ENCODE results near the gene CNTNAP2. TPM values are rescaled to one million over a fixed set of nuclear protein-coding genes. Genes with fewer than 3 reads are reported as not detected.

The CNTNAP2 gene
- total RNA-seq, 1 donor from 2014 or later, result 9.2 TPM

DNA sequence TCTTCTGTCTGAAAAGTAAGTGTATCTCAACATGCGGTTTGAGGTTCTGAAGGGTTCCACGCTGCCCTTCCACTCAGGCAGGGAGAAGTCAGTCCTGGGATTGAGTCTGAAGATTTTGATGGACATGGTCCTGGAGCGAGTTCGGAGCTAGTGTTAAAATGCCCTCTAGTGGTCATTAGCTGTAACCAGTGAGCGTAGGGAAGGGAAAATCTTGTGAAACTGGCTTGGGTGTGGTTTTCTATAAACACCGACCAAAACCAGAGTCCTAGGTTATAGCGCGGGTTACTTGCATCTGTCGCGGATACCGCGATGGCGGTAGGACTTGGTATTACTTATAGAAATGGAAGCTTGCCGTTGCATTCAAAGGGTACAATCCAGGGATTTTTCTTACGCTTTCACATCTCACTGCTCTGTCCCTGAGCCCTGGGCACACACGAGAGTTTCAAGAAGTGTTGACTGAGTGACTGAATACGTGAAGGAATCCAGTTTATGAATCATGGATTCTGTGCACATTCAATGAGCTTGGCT lies 2125.8 kb downstream of the CNTNAP2 start:
- peak overlapping the region; percentile 34 for H3K4me3 ChIP-seq (ENCODE audit: low read depth, low read length)
- peak; percentile 44 for DNase-seq (ENCODE audit: low read depth)
- TF ChIP-seq, protein P1, sequence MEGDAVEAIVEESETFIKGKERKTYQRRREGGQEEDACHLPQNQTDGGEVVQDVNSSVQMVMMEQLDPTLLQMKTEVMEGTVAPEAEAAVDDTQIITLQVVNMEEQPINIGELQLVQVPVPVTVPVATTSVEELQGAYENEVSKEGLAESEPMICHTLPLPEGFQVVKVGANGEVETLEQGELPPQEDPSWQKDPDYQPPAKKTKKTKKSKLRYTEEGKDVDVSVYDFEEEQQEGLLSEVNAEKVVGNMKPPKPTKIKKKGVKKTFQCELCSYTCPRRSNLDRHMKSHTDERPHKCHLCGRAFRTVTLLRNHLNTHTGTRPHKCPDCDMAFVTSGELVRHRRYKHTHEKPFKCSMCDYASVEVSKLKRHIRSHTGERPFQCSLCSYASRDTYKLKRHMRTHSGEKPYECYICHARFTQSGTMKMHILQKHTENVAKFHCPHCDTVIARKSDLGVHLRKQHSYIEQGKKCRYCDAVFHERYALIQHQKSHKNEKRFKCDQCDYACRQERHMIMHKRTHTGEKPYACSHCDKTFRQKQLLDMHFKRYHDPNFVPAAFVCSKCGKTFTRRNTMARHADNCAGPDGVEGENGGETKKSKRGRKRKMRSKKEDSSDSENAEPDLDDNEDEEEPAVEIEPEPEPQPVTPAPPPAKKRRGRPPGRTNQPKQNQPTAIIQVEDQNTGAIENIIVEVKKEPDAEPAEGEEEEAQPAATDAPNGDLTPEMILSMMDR (conservative IDR thresholded peaks at IDR 0.05; ENCODE audit: low read depth, low read length), result peak; percentile 96

DNA sequence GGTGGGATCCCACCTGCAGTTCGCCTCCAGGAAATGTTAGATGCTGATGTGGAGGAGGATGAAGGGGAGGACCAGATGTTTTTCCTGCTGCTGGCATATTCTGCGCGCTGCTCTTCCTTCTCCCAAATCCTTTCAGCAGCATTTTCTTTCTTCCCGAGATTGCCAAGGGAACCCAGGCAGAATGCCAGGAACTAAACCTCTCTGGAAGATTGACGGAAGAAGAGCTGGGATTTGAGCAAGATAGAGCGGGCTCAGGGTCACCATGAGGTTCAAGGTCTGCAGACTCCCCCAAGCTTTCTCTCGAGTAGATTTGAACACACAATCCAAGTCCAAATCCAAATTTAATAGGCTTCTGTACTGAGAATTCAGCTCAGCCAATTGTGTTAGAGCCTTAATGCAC lies 2128.8 kb downstream of the CNTNAP2 start:
- no peak for DNase-seq (ENCODE audit: low read depth)
- TF ChIP-seq, protein P1 (conservative IDR thresholded peaks at IDR 0.05; ENCODE audit: low read depth, low read length), result no peak
- no peak overlapping the region for H3K4me3 ChIP-seq (ENCODE audit: low read depth, low read length)

DNA sequence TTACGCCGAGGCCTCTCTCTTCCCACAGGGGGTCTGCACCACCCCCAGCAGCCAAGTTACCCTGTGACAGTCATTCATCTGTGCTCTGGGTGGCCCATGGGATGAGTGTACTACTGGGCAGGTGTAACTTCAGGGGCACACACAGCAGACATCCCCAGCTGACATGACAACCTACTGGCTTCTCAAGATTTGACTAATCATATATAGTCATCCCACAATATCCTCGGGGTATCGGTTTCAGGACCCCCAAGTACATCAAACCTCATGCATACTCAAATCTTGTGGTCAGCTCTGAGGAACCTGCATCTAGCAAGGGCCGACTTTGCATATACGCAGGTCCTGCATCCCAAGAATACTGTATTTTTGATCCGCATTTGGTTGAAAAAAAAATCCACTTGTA lies 2137.0 kb downstream of the CNTNAP2 start:
- no peak overlapping the region for H3K4me3 ChIP-seq (ENCODE audit: low read depth, low read length)
- TF ChIP-seq, protein P1 (conservative IDR thresholded peaks at IDR 0.05; ENCODE audit: low read depth, low read length), result no peak
- no peak for DNase-seq (ENCODE audit: low read depth)

DNA sequence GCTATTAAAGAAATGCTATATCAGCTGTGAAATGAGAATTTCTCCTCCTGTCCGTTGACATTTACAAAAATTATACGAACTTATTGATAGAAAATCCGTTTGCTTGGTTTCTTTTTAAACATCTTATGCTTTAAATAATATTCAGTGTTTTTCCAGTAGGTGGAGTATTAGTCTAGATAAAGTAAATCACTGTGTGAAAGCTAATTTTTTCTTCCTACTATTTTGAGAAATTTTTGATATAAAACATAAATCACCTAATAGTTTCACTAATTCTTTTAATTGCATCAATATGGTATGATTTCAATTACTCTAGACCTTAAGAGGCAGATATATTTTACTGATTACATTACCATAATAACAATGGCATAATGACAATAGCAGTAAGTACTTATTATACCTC lies 2138.7 kb downstream of the CNTNAP2 start:
- TF ChIP-seq, protein P1 (conservative IDR thresholded peaks at IDR 0.05; ENCODE audit: low read depth, low read length), result no peak
- no peak for DNase-seq (ENCODE audit: low read depth)

GRCh38 chr7:148256433-148256832 lies 2139.8 kb downstream of the CNTNAP2 start:
- TF ChIP-seq, protein P1 (conservative IDR thresholded peaks at IDR 0.05; ENCODE audit: low read depth, low read length), result no peak

More for the DNA sequence above, 2138.7 kb downstream of the CNTNAP2 start:
- no peak overlapping the region for H3K4me3 ChIP-seq (ENCODE audit: low read depth, low read length)

DNA sequence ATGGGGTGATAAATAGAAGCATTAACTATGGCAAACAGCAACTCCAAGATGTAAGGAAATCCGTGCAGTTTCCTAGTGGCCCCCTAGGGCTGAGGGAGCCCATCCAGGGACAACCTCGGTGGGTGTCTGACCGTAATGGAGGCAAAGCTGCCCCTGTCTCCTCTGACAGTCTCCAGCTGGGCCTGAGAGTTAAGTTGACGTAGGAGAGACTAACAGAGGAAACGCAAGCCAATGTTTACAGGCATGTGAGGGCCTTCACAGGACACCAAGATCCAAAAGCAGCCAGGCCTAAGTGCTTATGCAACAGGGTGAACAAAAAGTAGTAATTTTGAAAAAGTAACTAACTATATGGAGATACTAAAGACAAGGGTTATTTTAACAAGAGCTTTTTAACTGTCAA lies 2144.0 kb downstream of the CNTNAP2 start:
- H3K4me3 ChIP-seq (ENCODE audit: low read depth, low read length), result no peak overlapping the region
- TF ChIP-seq, protein P1 (conservative IDR thresholded peaks at IDR 0.05; ENCODE audit: low read depth, low read length), result no peak
- DNase-seq (ENCODE audit: low read depth), result no peak

More at GRCh38 chr7:148256433-148256832, 2139.8 kb downstream of the CNTNAP2 start:
- no peak for DNase-seq (ENCODE audit: low read depth)
- H3K4me3 ChIP-seq (ENCODE audit: low read depth, low read length), result no peak overlapping the region

DNA sequence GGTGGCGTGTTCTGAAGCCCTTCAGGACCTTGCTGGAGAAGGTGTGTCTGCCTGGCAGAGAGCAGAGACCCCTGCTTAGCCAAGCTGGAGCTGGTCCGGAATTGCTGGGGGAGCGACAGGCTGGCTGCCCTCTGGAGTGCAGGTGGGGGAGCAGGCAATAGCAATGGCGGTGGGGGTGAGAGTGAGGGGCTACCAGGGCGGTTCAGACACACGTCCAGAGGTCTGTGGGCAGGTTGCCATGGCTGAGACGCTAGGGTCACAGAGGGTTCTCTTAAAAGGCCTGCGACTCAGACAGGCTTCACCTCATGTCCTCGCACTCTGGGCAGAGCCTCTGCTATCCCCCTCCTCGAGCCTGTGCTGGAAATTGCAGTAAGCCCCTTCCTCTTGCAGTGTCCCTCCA lies 2144.9 kb downstream of the CNTNAP2 start:
- no peak overlapping the region for H3K4me3 ChIP-seq (ENCODE audit: low read depth, low read length)
- no peak for DNase-seq (ENCODE audit: low read depth)
- TF ChIP-seq, protein P1 (conservative IDR thresholded peaks at IDR 0.05; ENCODE audit: low read depth, low read length), result no peak
